ENCODE measurements around the gene PPP1R9B.

GRCh38 chr17:50114849-50115357, 35.6 kb downstream of the PPP1R9B start:
- TF ChIP-seq POLR2AphosphoS5 (IDR thresholded peaks at IDR 0.05; ENCODE audit: low read depth, low read length) (no peak), TAF1 (IDR thresholded peaks at IDR 0.05; ENCODE audit: borderline replicate concordance, insufficient read depth, low read length) (no peak), REST (IDR thresholded peaks at IDR 0.05; ENCODE audit: insufficient read depth in 1 of 2, low read depth in 2 of 2, low read length in 2 of 2) (no peak), SIN3A (IDR thresholded peaks at IDR 0.05; ENCODE audit: borderline replicate concordance, insufficient read depth, low read length) (no peak)
